Keratinocyte (primary cell): ENCODE results near the gene NEK9.

Experiments
- EZH2 ChIP-seq: IDR thresholded peaks from one replicate; pipeline ENCODE4 v1.6.1; 2012; ENCODE audit warnings: inconsistent platforms, mild to moderate bottlenecking, low read length, moderate library complexity
- TF ChIP-seq, protein P1 (sequence below), 3 experiments: IDR thresholded peaks in 1 of 3; conservative IDR thresholded peaks in 1 of 3; optimal IDR thresholded peaks in 1 of 3; 2 replicates in 2 of 3; 3 replicates in 1 of 3; pipeline versions ENCODE3 to v1.5.1; 2011; ENCODE audit warnings: low read length in 3 of 3, mild to moderate bottlenecking in 3 of 3, moderate library complexity in 2 of 3, control low read depth in 1 of 3, inconsistent platforms in 1 of 3; ENCODE audit not compliant: insufficient read depth in 2 of 3; ENCODE audit errors: extremely low read depth in 1 of 3

- TF ChIP-seq, protein P1, sequence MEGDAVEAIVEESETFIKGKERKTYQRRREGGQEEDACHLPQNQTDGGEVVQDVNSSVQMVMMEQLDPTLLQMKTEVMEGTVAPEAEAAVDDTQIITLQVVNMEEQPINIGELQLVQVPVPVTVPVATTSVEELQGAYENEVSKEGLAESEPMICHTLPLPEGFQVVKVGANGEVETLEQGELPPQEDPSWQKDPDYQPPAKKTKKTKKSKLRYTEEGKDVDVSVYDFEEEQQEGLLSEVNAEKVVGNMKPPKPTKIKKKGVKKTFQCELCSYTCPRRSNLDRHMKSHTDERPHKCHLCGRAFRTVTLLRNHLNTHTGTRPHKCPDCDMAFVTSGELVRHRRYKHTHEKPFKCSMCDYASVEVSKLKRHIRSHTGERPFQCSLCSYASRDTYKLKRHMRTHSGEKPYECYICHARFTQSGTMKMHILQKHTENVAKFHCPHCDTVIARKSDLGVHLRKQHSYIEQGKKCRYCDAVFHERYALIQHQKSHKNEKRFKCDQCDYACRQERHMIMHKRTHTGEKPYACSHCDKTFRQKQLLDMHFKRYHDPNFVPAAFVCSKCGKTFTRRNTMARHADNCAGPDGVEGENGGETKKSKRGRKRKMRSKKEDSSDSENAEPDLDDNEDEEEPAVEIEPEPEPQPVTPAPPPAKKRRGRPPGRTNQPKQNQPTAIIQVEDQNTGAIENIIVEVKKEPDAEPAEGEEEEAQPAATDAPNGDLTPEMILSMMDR (optimal IDR thresholded peaks at IDR 0.05 in 1 of 3, IDR thresholded peaks at IDR 0.05 in 1 of 3, conservative IDR thresholded peaks at IDR 0.05 in 1 of 3; ENCODE audit: extremely low read depth in 1 of 3, insufficient read depth in 2 of 3, low read length in 3 of 3) = no peak
- no peak for TF ChIP-seq EZH2
Measured at GRCh38 chr14:75142494-75142893, 15.6 kb upstream of the NEK9 start.
